Activated CD4-positive, CD25-positive, alpha-beta regulatory T cell (primary cell): Measurements from ENCODE around the gene ACAP2.
"Not testable (repeated sequence)": the region's sequence is repeated elsewhere in the genome, so short reads cannot be mapped to it uniquely, and the experiment has no call there.

Experiments used
- DNase-seq, 4 experiments: peaks; one replicate each; lab custom pipeline; 2025; lab: John Stamatoyannopoulos, UW

Gene ACAP2

GRCh38 chr3:195385526-195385925 is 57.3 kb downstream of the ACAP2 start:
- DNase-seq: no peak

GRCh38 chr3:195384952-195385351 is 57.9 kb downstream of the ACAP2 start:
- no peak for DNase-seq

GRCh38 chr3:195372220-195372619 is 70.6 kb downstream of the ACAP2 start:
- DNase-seq: no peak

- no peak for DNase-seq
These were observed 76.5 kb downstream of the ACAP2 start for GRCh38 chr3:195366200-195366925.

GRCh38 chr3:195365371-195365770 is 77.4 kb downstream of the ACAP2 start:
- no peak for DNase-seq

GRCh38 chr3:195357797-195358196 is 85.0 kb downstream of the ACAP2 start:
- DNase-seq: not testable (repeated sequence)

- DNase-seq: no peak
These were observed 86.4 kb downstream of the ACAP2 start for GRCh38 chr3:195356151-195357086.

- DNase-seq: not testable (repeated sequence)
These were observed 88.8 kb downstream of the ACAP2 start for GRCh38 chr3:195354009-195354408.

GRCh38 chr3:195352895-195353488 is 89.8 kb downstream of the ACAP2 start:
- DNase-seq: no peak

GRCh38 chr3:195348426-195349115 is 94.2 kb downstream of the ACAP2 start:
- no peak for DNase-seq

- no peak for DNase-seq
These were observed 105.1 kb downstream of the ACAP2 start for GRCh38 chr3:195337747-195338146.

GRCh38 chr3:195334967-195335366 is 107.9 kb downstream of the ACAP2 start:
- no peak for DNase-seq

GRCh38 chr3:195319060-195319459 is 123.8 kb downstream of the ACAP2 start:
- no peak for DNase-seq

- DNase-seq: no peak
These were observed 130.1 kb downstream of the ACAP2 start for GRCh38 chr3:195312714-195313113.

GRCh38 chr3:195307711-195308110 is 135.1 kb downstream of the ACAP2 start:
- DNase-seq: no peak

GRCh38 chr3:195306369-195306768 is 136.5 kb downstream of the ACAP2 start:
- no peak for DNase-seq

- DNase-seq: no peak
These were observed 140.4 kb downstream of the ACAP2 start for GRCh38 chr3:195302431-195302830.

- DNase-seq: no peak
These were observed 145.4 kb downstream of the ACAP2 start for GRCh38 chr3:195297446-195297845.

GRCh38 chr3:195296662-195297061 is 146.2 kb downstream of the ACAP2 start:
- no peak for DNase-seq

GRCh38 chr3:195291121-195291520 is 151.7 kb downstream of the ACAP2 start:
- DNase-seq: no peak

GRCh38 chr3:195290643-195291042 is 152.2 kb downstream of the ACAP2 start:
- DNase-seq: not testable (repeated sequence)
